ENCODE measurements around the gene CNPPD1. TPM values are rescaled to one million over a fixed set of nuclear protein-coding genes. Genes with fewer than 3 reads are reported as not detected.

Gene CNPPD1
- total and polyA plus RNA-seq, 7 donors: 58.5 to 81.5 (median 71.7) TPM

GRCh38 chr2:219220652-219221402, 44.1 kb upstream of the CNPPD1 start:
- TF ChIP-seq, protein P1, sequence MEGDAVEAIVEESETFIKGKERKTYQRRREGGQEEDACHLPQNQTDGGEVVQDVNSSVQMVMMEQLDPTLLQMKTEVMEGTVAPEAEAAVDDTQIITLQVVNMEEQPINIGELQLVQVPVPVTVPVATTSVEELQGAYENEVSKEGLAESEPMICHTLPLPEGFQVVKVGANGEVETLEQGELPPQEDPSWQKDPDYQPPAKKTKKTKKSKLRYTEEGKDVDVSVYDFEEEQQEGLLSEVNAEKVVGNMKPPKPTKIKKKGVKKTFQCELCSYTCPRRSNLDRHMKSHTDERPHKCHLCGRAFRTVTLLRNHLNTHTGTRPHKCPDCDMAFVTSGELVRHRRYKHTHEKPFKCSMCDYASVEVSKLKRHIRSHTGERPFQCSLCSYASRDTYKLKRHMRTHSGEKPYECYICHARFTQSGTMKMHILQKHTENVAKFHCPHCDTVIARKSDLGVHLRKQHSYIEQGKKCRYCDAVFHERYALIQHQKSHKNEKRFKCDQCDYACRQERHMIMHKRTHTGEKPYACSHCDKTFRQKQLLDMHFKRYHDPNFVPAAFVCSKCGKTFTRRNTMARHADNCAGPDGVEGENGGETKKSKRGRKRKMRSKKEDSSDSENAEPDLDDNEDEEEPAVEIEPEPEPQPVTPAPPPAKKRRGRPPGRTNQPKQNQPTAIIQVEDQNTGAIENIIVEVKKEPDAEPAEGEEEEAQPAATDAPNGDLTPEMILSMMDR (IDR thresholded peaks at IDR 0.05): no peak
- intact Hi-C loops (cut with DNase I): no loop called here
- no peak for DNase-seq
- Histone ChIP-seq H3K9me3 (no peaks in the 10 kb centered on the region), H3K4me3 (no peak overlapping the region), H3K4me1 (peaks cover 23% of the 10 kb centered on the region), H3K27me3 (ENCODE audit: insufficient read depth in 3 of 3, low read length in 2 of 3) (no peaks in the 10 kb centered on the region), H3K36me3 (ENCODE audit: insufficient read depth in 1 of 2, low read depth in 1 of 2) (peaks cover 8 to 76% of the 10 kb centered on the region in 2 donors), H3K27ac (peak overlapping the region; percentile 36)
- ATAC-seq: no peak
- WGBS, 3 donors: 87 to 89% (median 89%) methylated on average over 16 to 19 of the region's 19 CpGs

DNA sequence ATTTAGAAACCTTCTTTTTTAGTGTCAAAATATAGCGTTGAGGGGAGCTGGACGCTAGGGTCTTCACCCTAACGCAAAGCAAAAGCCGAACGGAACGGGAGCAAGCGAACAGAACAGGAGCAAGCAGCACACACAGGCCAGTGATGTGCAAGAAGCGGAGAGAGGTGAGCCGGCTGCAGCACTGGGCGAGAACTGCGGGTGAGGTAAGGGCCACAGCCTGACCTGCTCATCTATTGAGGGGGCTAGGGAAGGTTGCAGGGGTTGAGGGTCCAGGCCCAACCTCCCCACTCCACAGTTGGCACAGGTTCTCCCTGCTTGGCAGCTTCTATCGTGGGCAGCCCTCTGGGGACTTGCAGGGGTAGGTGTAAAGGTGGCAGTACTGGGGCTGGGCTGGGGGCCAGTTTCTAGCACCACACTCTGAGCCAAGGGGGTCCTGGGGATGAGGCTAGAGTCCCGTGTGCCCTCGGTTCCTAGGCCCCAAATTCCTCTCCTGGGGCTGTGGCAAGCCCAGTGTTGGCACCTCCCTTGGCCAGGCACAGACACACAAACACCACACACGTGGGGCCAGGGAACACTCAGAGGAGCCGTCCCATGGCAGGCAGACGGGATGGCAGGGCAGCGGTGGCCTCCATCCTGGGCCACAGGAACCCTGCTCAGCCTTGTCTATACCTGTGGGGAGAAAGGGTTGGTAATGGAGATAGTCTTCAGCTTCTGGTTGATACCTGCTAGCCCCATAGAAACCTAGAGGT, 43.2 kb upstream of the CNPPD1 start:
- DNase-seq (no peak), ATAC-seq (no peak)
- intact Hi-C loops (cut with DNase I): loop anchor here in 1 of 2 donors (5.0 kb wide), 1 partner anchor 43 kb away; the partner anchor contains the start of genes CNPPD1 and RETREG2
- peak overlapping the region; percentile 92 for H3K27ac ChIP-seq
- H3K36me3 ChIP-seq (ENCODE audit: insufficient read depth in 1 of 2, low read depth in 1 of 2): peaks cover 6 to 76% of the 10 kb centered on the region in 2 donors
- TF ChIP-seq, protein P1 (IDR thresholded peaks at IDR 0.05): no peak
- peak overlapping the region; percentile 69 for H3K4me3 ChIP-seq
- no peaks in the 10 kb centered on the region for H3K27me3 ChIP-seq (ENCODE audit: insufficient read depth in 3 of 3, low read length in 2 of 3)
- 84 to 85% (median 85%) methylated on average over 18 of the region's 18 CpGs for WGBS, 3 donors
- H3K9me3 ChIP-seq: no peaks in the 10 kb centered on the region
- peaks cover 24% of the 10 kb centered on the region for H3K4me1 ChIP-seq

GRCh38 chr2:219218732-219219701, 42.3 kb upstream of the CNPPD1 start, which contains the start of gene ABCB6:
TSS of gene ABCB6 (minus strand) at chr2:219218958. CDS start at chr2:219218673, 285 bp downstream.
- Histone ChIP-seq H3K9me3 (no peaks in the 10 kb centered on the region), H3K36me3 (ENCODE audit: insufficient read depth in 1 of 2, low read depth in 1 of 2) (peaks cover 6 to 76% of the 10 kb centered on the region in 2 donors), H3K27ac (peak within 1 kb of the TSS; percentile 92), H3K4me3 (peak within 1 kb of the TSS; percentile 69), H3K4me1 (peaks cover 24% of the 10 kb centered on the region), H3K27me3 (ENCODE audit: insufficient read depth in 3 of 3, low read length in 2 of 3) (no peaks in the 10 kb centered on the region)
- TF ChIP-seq, protein P1 (IDR thresholded peaks at IDR 0.05): no peak
- intact Hi-C loops (cut with DNase I): loop anchor here in 1 of 2 donors (5.0 kb wide), 1 partner anchor 42 kb away; the partner anchor contains the start of genes CNPPD1 and RETREG2
- DNase-seq (peak; percentile 99), ATAC-seq (peak; percentile 87 to 88 (median 87))
- WGBS, 3 donors: 5 to 8% (median 6%) methylated on average over 61 to 71 of the region's 71 CpGs

GRCh38 chr2:219218217-219218731, 41.5 kb upstream of the CNPPD1 start:
- Histone ChIP-seq H3K27ac (peak overlapping the region; percentile 92), H3K27me3 (ENCODE audit: insufficient read depth in 3 of 3, low read length in 2 of 3) (no peaks in the 10 kb centered on the region), H3K4me3 (peak overlapping the region; percentile 69), H3K9me3 (no peaks in the 10 kb centered on the region), H3K4me1 (peaks cover 24% of the 10 kb centered on the region), H3K36me3 (ENCODE audit: insufficient read depth in 1 of 2, low read depth in 1 of 2) (peaks cover 6 to 76% of the 10 kb centered on the region in 2 donors)
- TF ChIP-seq, protein P1 (IDR thresholded peaks at IDR 0.05): no peak
- WGBS, 3 donors: 0 to 1% (median 1%) methylated on average over 32 to 37 of the region's 37 CpGs
- peak; percentile 65 to 78 (median 73) for ATAC-seq
- intact Hi-C loops (cut with DNase I): loop anchor here in 1 of 2 donors (5.0 kb wide), 1 partner anchor 41 kb away; the partner anchor contains the start of genes CNPPD1 and RETREG2
- peak; percentile 75 to 88 for DNase-seq
